Adrenal gland (tissue), 12 donors: ENCODE results near the gene RAI14. TPM values are rescaled to one million over a fixed set of nuclear protein-coding genes. Genes with fewer than 3 reads are reported as not detected.

Experiments used
- DNase-seq, 7 donors: peaks; one replicate each; pipeline ENCODE4 v3.0.0-alpha.2; 2019 to 2020
- H3K27ac ChIP-seq, 5 donors: fragments of 200-600 bp; sonication (generic) in 4 of 5; 1 replicate in 3 of 5; 2 replicates in 2 of 5; pipeline versions ENCODE4 v1.5.1 to v1.8.0; 2016 to 2020; ENCODE audit warnings: mild to moderate bottlenecking in 1 of 5
- H3K27me3 ChIP-seq: fragments of 200-600 bp; 2 replicates; pipeline ENCODE4 v1.8.0; 2021
- H3K36me3 ChIP-seq, 2 donors: fragments of 200-600 bp; replicated peaks in 1 of 2; 1 replicate in 1 of 2; 2 replicates in 1 of 2; pipeline versions ENCODE4 v1.5.1 to v1.8.0; 2018 to 2022
- H3K4me1 ChIP-seq, 2 donors: fragments of 200-600 bp; replicated peaks in 1 of 2; 1 replicate in 1 of 2; 2 replicates in 1 of 2; pipeline versions ENCODE4 v1.5.1 to v1.8.0; 2018 to 2021
- H3K4me3 ChIP-seq, 4 donors: fragments of 200-600 bp; sonication (generic) in 3 of 4; one replicate each; pipeline ENCODE4 v1.5.1; 2016 to 2018
- H3K9me3 ChIP-seq, 3 donors: fragments of 200-600 bp; sonication (generic) in 1 of 3; replicated peaks in 1 of 3; 1 replicate in 2 of 3; 2 replicates in 1 of 3; pipeline versions ENCODE4 v1.5.1 to v1.8.0; 2016 to 2021
- POLR2A ChIP-seq, 2 donors: fragments of 450-650 bp; IDR thresholded peaks; one replicate each; pipeline ENCODE4 v1.6.1; 2017; ENCODE audit warnings: antibody characterized with exemption in 2 of 2, mild to moderate bottlenecking in 2 of 2, moderate library complexity in 1 of 2
- WGBS, 4 donors: extraction: QIAGEN DNeasy Blood & Tissue Kit in 2 of 4; methylation state at CpG; one replicate each; pipeline versions ENCODE4 v1.1.5 to v1.1.7; 2013 to 2017; 5-methylcytosine and 5-hydroxymethylcytosine counted together
- intact Hi-C, 2 donors: fragments of 100-400 bp; cut with DNase I; formaldehyde crosslinking; loops; one replicate each; pipeline versions ENCODE4 v1.14.1 to v1.15.0; 2022 to 2023
- polyA plus RNA-seq, 3 donors: library from polyadenylated mRNA; stranded (reverse); fragments of 200-250 nt in 2 of 3; fragments of 350-450 nt in 1 of 3; fragmentation: Illumina TruSeq in 1 of 3; extraction: RNeasy Lipid Tissue Mini Kit (QIAGEN cat#74804) in 1 of 3; gene quantifications; one replicate each; pipeline ENCODE4 v1.2.3, GENCODE V29; 2013 to 2014
- total RNA-seq, 9 donors: library from RNA; depleted of rRNA in 4 of 9; stranded (reverse); fragments of >200 nt in 4 of 9; fragments of 120-200 nt in 1 of 9; fragmentation: NEBNext Ultra II Directional in 1 of 9; extraction: Animal tissue kit (Norgen Biotek cat#: 25700) in 1 of 9; gene quantifications; one replicate each; pipeline versions ENCODE4 v1.1.0 to v1.2.4, GENCODE V29; 2013 to 2023
- TF ChIP-seq, protein P1 (sequence below), 6 experiments: fragments of 450-650 bp in 4 of 6; fragments of 200-600 bp in 2 of 6; sonication (generic) in 1 of 6; IDR thresholded peaks; 1 replicate in 5 of 6; 2 replicates in 1 of 6; pipeline versions ENCODE4 v1.5.1 to v1.8.0; 2016 to 2021; ENCODE audit warnings: antibody characterized with exemption in 6 of 6, mild to moderate bottlenecking in 2 of 6, moderate library complexity in 1 of 6
- donor health status: healthy with polysubstance abuse.
- donor health status: Bipolar disorder and iron deficiency.
- donor health status: DM: yes; HTN: yes; CAD: no.
- donor health status: DM: no; HTN: no; CAD: no.
- donor health status: DM: no; HTN: no; CAD: no.
- donor health status: DM: yes; HTN: yes; CAD: no.

RAI14 gene
- total and polyA plus RNA-seq, 12 donors, result 9.1 to 158 (median 28.5) TPM

DNA sequence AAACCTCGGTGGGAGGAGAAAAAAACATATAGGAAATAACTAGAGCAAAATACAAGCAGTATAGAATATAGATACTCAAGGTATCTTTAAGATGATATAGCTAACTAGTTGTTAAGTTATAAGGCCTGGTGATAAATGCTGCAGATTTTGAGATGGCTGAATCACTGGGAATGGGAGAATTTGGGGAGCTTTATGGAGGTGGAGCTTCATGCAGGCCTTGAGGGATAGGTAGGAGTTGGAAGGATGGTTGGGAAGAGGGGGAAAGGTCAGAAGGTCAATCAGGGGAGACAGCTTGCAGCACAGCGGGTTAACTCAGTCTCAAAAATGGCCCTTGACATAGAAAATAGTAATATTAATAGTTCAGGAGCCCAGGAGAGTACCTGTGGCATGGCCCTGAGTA lies 34.8 kb downstream of the RAI14 start:
- H3K36me3 ChIP-seq, result no peaks in the 10 kb centered on the region
- DNase-seq, result peak in 1 of 7 donors; percentile 2
- TF ChIP-seq POLR2A (IDR thresholded peaks at IDR 0.05), result no peak
- TF ChIP-seq, protein P1, sequence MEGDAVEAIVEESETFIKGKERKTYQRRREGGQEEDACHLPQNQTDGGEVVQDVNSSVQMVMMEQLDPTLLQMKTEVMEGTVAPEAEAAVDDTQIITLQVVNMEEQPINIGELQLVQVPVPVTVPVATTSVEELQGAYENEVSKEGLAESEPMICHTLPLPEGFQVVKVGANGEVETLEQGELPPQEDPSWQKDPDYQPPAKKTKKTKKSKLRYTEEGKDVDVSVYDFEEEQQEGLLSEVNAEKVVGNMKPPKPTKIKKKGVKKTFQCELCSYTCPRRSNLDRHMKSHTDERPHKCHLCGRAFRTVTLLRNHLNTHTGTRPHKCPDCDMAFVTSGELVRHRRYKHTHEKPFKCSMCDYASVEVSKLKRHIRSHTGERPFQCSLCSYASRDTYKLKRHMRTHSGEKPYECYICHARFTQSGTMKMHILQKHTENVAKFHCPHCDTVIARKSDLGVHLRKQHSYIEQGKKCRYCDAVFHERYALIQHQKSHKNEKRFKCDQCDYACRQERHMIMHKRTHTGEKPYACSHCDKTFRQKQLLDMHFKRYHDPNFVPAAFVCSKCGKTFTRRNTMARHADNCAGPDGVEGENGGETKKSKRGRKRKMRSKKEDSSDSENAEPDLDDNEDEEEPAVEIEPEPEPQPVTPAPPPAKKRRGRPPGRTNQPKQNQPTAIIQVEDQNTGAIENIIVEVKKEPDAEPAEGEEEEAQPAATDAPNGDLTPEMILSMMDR (IDR thresholded peaks at IDR 0.05), result no peak
- intact Hi-C loops, result no loop called here
- no peaks in the 10 kb centered on the region for H3K27me3 ChIP-seq
- no peak overlapping the region for H3K4me3 ChIP-seq
- H3K4me1 ChIP-seq, result peaks cover 12 to 39% of the 10 kb centered on the region in 2 donors
- no peaks in the 10 kb centered on the region for H3K9me3 ChIP-seq
- H3K27ac ChIP-seq, result no peak overlapping the region
- 87 to 93% (median 90%) methylated on average over 2 of the region's 2 CpGs for WGBS, 4 donors

GRCh38 chr5:34691326-34691725 lies 35.2 kb downstream of the RAI14 start:
- H3K27ac ChIP-seq, result no peak overlapping the region
- 63 to 75% (median 72%) methylated on average over 6 of the region's 6 CpGs for WGBS, 4 donors

GRCh38 chr5:34692786-34693185 lies 36.7 kb downstream of the RAI14 start:
- Histone ChIP-seq H3K4me3 (no peak overlapping the region), H3K36me3 (no peaks in the 10 kb centered on the region), H3K27me3 (no peaks in the 10 kb centered on the region), H3K9me3 (no peaks in the 10 kb centered on the region), H3K27ac (no peak overlapping the region), H3K4me1 (peaks cover 12 to 22% of the 10 kb centered on the region in 2 donors)
- TF ChIP-seq, protein P1 (IDR thresholded peaks at IDR 0.05), result no peak
- no peak for TF ChIP-seq POLR2A (IDR thresholded peaks at IDR 0.05)
- peak in 1 of 7 donors; percentile 47 for DNase-seq
- WGBS, 4 donors, result 60 to 88% (median 84%) methylated on average over 6 of the region's 6 CpGs
- intact Hi-C loops, result no loop called here

More at GRCh38 chr5:34691326-34691725, 35.2 kb downstream of the RAI14 start:
- Histone ChIP-seq H3K4me3 (no peak overlapping the region), H3K9me3 (no peaks in the 10 kb centered on the region), H3K27me3 (no peaks in the 10 kb centered on the region), H3K36me3 (no peaks in the 10 kb centered on the region), H3K4me1 (peaks cover 12 to 36% of the 10 kb centered on the region in 2 donors)
- peak in 1 of 7 donors; percentile 13 for DNase-seq
- TF ChIP-seq POLR2A (IDR thresholded peaks at IDR 0.05), result no peak
- TF ChIP-seq, protein P1 (IDR thresholded peaks at IDR 0.05), result no peak
- intact Hi-C loops, result no loop called here

- no peak for TF ChIP-seq POLR2A (IDR thresholded peaks at IDR 0.05)
- TF ChIP-seq, protein P1 (IDR thresholded peaks at IDR 0.05), result no peak
- no peaks in the 10 kb centered on the region for H3K36me3 ChIP-seq
- no peak overlapping the region for H3K4me3 ChIP-seq
- WGBS, 4 donors, result 59 to 84% (median 78%) methylated on average over 1 of the region's 1 CpG
- no peak for DNase-seq
- H3K9me3 ChIP-seq, result no peaks in the 10 kb centered on the region
- H3K27me3 ChIP-seq, result no peaks in the 10 kb centered on the region
- peak overlapping the region in 2 of 5 donors; percentile 2 to 42 for H3K27ac ChIP-seq
- intact Hi-C loops, result no loop called here
- H3K4me1 ChIP-seq, result peaks cover 12 to 22% of the 10 kb centered on the region in 2 donors
These were observed 37.9 kb downstream of the RAI14 start for GRCh38 chr5:34694012-34694411.
